MM.1S (cell line): ENCODE results near the gene CDK11A.

Experiments used
- DNase-seq: peaks from one replicate; pipeline ENCODE4 v3.0.0-alpha.2; 2015
- H2AFZ ChIP-seq: fragments of 300-600 bp; sonication (generic); 2 replicates; pipeline ENCODE4 v1.6.0; 2016; ENCODE audit warnings: antibody characterized with exemption, low read length
- H3F3A ChIP-seq: fragments of 300-600 bp; sonication (generic); 2 replicates; pipeline ENCODE4 v1.6.1; 2016; ENCODE audit warnings: mild to moderate bottlenecking, antibody characterized with exemption, low read length, moderate library complexity, mixed read lengths; ENCODE audit not compliant: insufficient read depth
- H3K27ac ChIP-seq: fragments of 300-600 bp; sonication (generic); 2 replicates; pipeline ENCODE4 v1.5.1; 2016; ENCODE audit warnings: mild to moderate bottlenecking, low read length
- H3K27me3 ChIP-seq: fragments of 300-600 bp; sonication (generic); replicated peaks from 2 replicates; pipeline ENCODE4 v1.6.0; 2016; ENCODE audit warnings: low read length; ENCODE audit not compliant: insufficient read depth
- H3K36me3 ChIP-seq: fragments of 300-600 bp; sonication (generic); replicated peaks from 2 replicates; pipeline ENCODE4 v1.6.1; 2016; ENCODE audit warnings: mild to moderate bottlenecking, low read length, mixed read lengths; ENCODE audit not compliant: insufficient read depth
- H3K4me1 ChIP-seq: fragments of 300-600 bp; sonication (generic); 2 replicates; pipeline ENCODE4 v1.6.1; 2016; ENCODE audit warnings: low read length, mixed read lengths
- H3K4me2 ChIP-seq: fragments of 300-600 bp; sonication (generic); 2 replicates; pipeline ENCODE4 v1.6.0; 2016; ENCODE audit warnings: low read depth, low read length
- H3K4me3 ChIP-seq: fragments of 300-600 bp; sonication (generic); 2 replicates; pipeline ENCODE4 v1.5.1; 2016; ENCODE audit warnings: low read length, mixed read lengths
- H3K79me2 ChIP-seq: fragments of 300-600 bp; sonication (generic); 2 replicates; pipeline ENCODE4 v1.6.1; 2016; ENCODE audit warnings: mixed run types, low read length, mixed read lengths
- H3K9ac ChIP-seq: fragments of 300-600 bp; sonication (generic); 2 replicates; pipeline ENCODE4 v1.6.1; 2016; ENCODE audit warnings: low read length, mixed read lengths
- H3K9me2 ChIP-seq: fragments of 300-600 bp; sonication (generic); replicated peaks from 2 replicates; pipeline ENCODE4 v1.6.1; 2016; ENCODE audit warnings: mild to moderate bottlenecking, low read length, mixed read lengths; ENCODE audit not compliant: insufficient read depth
- H3K9me3 ChIP-seq: fragments of 300-600 bp; sonication (generic); replicated peaks from 2 replicates; pipeline ENCODE4 v1.6.1; 2016; ENCODE audit warnings: mild to moderate bottlenecking, low read length, mixed read lengths; ENCODE audit not compliant: insufficient read depth
- H4K20me1 ChIP-seq: fragments of 300-600 bp; sonication (generic); 2 replicates; pipeline ENCODE4 v1.6.1; 2016; ENCODE audit warnings: mild to moderate bottlenecking, low read length, moderate library complexity, mixed read lengths; ENCODE audit not compliant: insufficient read depth
- EZH2 ChIP-seq: fragments of 300-600 bp; sonication (generic); optimal IDR thresholded peaks from 2 replicates; pipeline ENCODE3; 2017; ENCODE audit warnings: low read depth, mild to moderate bottlenecking, antibody characterized with exemption, low read length, mixed read lengths
- EZH2phosphoT487 ChIP-seq: fragments of 300-600 bp; sonication (generic); IDR thresholded peaks from 2 replicates; pipeline ENCODE4 v1.6.1; 2018; ENCODE audit warnings: antibody characterized with exemption, low read length
- TF ChIP-seq, protein P1 (sequence below): fragments of 300-600 bp; sonication (generic); IDR thresholded peaks from 2 replicates; pipeline ENCODE4 v1.5.1; 2016; ENCODE audit warnings: antibody characterized with exemption, low read length, mixed read lengths

Gene CDK11A

DNA sequence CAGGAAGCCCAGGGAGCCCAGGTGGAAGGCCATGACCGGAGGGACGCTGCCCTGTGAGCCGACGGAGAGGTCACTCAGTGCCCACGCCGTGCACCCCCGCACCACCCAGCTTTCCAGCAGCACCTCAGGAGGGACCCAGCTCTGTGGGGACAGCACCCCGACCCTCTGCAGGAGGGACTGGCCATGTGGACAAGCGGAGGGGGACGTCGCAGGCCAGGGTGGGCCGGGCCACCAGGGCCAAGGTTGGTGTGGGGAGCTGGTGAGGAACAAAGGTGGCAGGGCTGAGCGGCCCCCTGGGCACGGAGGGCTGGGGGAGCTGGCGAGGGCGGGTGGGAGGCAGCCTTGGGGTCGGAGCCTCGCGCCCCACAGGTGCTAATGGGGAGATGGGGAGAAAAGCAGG is 31.3 kb upstream of the CDK11A start:
- no peak overlapping the region for H2AFZ ChIP-seq
- H3K4me2 ChIP-seq, result no peak overlapping the region
- peaks cover 4% of the 10 kb centered on the region for H3K36me3 ChIP-seq
- H3K9ac ChIP-seq, result no peak overlapping the region
- H3K4me3 ChIP-seq, result no peak overlapping the region
- H3K9me3 ChIP-seq, result no peaks in the 10 kb centered on the region
- TF ChIP-seq, protein P1, sequence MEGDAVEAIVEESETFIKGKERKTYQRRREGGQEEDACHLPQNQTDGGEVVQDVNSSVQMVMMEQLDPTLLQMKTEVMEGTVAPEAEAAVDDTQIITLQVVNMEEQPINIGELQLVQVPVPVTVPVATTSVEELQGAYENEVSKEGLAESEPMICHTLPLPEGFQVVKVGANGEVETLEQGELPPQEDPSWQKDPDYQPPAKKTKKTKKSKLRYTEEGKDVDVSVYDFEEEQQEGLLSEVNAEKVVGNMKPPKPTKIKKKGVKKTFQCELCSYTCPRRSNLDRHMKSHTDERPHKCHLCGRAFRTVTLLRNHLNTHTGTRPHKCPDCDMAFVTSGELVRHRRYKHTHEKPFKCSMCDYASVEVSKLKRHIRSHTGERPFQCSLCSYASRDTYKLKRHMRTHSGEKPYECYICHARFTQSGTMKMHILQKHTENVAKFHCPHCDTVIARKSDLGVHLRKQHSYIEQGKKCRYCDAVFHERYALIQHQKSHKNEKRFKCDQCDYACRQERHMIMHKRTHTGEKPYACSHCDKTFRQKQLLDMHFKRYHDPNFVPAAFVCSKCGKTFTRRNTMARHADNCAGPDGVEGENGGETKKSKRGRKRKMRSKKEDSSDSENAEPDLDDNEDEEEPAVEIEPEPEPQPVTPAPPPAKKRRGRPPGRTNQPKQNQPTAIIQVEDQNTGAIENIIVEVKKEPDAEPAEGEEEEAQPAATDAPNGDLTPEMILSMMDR, result no peak
- TF ChIP-seq EZH2phosphoT487, result no peak
- no peak for TF ChIP-seq EZH2
- H3K27me3 ChIP-seq, result no peaks in the 10 kb centered on the region
- no peaks in the 10 kb centered on the region for H3K9me2 ChIP-seq
- no peak overlapping the region for H3K27ac ChIP-seq
- peaks cover 38% of the 10 kb centered on the region for H3K79me2 ChIP-seq
- no peak for DNase-seq
- no peaks in the 10 kb centered on the region for H3F3A ChIP-seq
- no peaks in the 10 kb centered on the region; the same call in 1 of the 2 replicates for H4K20me1 ChIP-seq
- H3K4me1 ChIP-seq, result no peaks in the 10 kb centered on the region

DNA sequence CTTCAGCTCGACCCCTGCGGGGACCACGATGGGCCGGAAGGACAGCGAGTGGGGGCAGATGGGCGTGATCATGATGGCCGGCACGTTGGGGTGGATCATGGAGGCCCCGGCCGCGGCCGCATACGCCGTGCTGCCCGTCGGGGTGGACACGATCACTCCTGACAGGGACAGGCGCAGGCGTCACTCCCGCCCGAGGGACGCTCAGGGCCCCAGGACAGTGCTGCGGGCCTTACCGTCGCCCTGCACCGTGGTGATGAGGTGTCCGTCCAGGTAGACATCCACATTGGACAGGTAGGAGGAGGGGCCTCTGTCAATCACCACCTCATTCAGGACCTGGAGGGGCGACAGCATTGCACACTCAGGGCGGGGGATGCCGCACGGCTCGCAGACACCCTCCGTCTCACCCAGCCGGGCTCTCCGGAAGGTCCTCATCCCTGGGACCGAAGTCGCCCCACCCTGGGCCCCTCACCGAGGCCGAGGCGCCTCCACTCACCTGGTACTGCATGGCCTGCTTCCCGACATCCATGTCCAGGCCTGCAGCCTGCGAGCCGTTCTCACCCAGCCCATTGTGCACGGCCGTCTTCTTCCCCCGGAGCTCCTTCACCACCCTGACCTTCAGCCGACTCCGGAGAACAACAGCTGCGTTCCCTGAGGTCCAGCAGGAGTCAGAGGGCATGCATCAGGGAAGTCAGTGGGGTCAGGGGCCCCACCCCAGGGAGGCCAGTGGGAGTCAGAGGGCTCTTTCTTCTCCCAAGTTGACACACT is 30.1 kb upstream of the CDK11A start:
- H3K4me2 ChIP-seq, result no peak overlapping the region
- DNase-seq, result no peak
- H3K9ac ChIP-seq, result no peak overlapping the region
- H3K27me3 ChIP-seq, result no peaks in the 10 kb centered on the region
- no peaks in the 10 kb centered on the region for H3K4me1 ChIP-seq
- no peaks in the 10 kb centered on the region; the same call in 1 of the 2 replicates for H4K20me1 ChIP-seq
- H3K9me2 ChIP-seq, result no peaks in the 10 kb centered on the region
- H3K27ac ChIP-seq, result no peak overlapping the region
- no peak overlapping the region for H3K4me3 ChIP-seq
- H3K9me3 ChIP-seq, result no peaks in the 10 kb centered on the region
- TF ChIP-seq, protein P1, result no peak
- TF ChIP-seq EZH2phosphoT487 (no peak), EZH2 (no peak)
- H3F3A ChIP-seq, result no peaks in the 10 kb centered on the region
- H3K79me2 ChIP-seq, result peaks cover 26% of the 10 kb centered on the region
- no peak overlapping the region for H2AFZ ChIP-seq
- peaks cover 4% of the 10 kb centered on the region for H3K36me3 ChIP-seq

DNA sequence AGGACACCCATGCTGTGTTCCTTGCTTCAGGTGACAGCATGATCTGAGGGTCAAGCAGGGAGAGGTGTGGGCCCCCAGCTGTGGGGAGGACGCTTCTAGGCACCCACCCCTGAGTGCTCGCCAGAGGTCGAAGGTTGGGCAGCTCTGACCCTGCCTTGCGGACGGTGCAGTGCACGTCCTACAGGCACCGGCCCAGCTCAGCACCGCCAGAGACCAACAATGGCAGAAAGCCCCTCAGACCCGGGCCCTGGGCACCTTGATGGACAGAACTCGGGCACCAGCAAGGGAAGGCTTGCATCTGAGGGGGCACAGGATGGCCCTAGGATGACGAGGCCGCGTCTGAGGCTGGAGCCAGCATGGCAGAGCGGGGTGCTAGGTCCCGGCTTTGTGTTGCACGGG is 29.4 kb upstream of the CDK11A start:
- Histone ChIP-seq H2AFZ (no peak overlapping the region), H3K4me1 (no peaks in the 10 kb centered on the region), H3K36me3 (peaks cover 4% of the 10 kb centered on the region), H3K9ac (no peak overlapping the region), H3K4me2 (no peak overlapping the region), H3F3A (no peaks in the 10 kb centered on the region), H3K4me3 (no peak overlapping the region), H3K27ac (no peak overlapping the region), H3K9me2 (no peaks in the 10 kb centered on the region), H3K27me3 (no peaks in the 10 kb centered on the region), H3K79me2 (peaks cover 19% of the 10 kb centered on the region), H3K9me3 (no peaks in the 10 kb centered on the region), H4K20me1 (no peaks in the 10 kb centered on the region)
- TF ChIP-seq, protein P1, result no peak
- no peak for TF ChIP-seq EZH2phosphoT487
- TF ChIP-seq EZH2, result no peak
- no peak for DNase-seq
